ENCODE measurements around the gene SASH3. TPM values are rescaled to one million over a fixed set of nuclear protein-coding genes. Genes with fewer than 3 reads are reported as not detected.

SASH3 gene
- polyA plus RNA-seq: not detected in 2 replicates

DNA sequence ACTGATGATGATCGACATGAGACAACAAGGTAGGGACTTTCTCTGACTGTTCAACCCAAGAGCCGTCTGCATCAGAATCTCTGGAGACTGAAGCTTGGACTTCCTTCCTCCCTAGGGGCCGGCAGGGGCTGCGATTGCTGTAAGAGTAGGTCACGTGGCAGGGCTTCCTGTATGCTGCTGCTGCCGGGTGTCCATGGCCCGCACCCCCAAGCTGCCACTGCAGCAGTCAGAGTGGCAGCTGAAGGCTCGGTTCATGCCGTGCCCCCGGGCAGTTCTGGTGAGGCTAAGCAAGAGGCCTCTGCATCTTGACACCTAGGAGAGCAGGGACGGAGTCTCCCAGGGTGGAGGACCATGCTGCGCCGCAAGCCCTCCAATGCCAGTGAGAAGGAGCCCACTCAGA lies at the start of gene SASH3:
Gene SASH3 (plus strand): TSS at position 203 of the 400 bp plus-strand sequence. CDS start 149 bp downstream, at position 352.

DNA sequence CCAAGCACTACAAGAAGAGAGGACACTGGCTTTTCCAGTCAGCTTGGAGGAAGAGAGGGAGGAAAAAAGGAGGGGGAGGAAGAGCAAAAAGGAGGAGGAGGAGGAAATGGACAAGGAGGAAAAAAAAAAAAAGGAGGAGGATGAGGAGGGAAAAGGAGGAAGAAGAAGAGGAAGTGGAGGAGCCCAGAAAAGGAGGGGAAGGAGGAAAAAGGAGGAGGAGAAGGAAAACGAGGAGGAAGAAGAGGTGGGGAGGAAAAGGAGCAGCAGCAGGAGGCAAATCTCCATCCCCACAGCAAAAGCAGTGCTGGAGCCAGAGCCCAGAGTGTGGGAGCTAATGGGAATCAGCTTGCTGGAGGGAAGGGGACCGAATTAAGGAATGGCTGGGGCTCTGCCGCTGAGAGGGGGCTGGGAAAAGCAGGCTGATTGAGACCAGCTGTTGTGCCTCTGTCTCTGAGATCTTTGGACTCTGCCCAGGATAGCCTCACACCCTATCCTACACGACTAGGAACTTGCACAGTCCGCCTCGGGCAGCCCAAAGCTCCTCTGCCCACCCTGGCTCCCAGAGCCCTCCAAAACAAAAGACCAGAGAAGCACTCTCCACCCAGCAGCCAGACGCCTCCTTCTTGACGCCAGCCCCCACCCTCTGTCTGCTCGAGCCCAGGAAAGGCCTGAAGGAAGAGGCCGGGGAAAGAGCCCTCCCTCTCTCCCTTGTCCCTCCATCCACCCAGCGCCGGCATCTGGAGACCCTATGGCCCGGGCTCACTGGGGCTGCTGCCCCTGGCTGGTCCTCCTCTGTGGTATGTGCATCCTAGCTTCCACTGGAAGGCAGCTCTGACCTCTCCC lies 41.1 kb upstream of the SASH3 start, which contains the start of gene XPNPEP2:
Gene XPNPEP2 (plus strand): TSS at position 514 of the 843 bp plus-strand sequence. CDS start 235 bp downstream, at position 749.

DNA sequence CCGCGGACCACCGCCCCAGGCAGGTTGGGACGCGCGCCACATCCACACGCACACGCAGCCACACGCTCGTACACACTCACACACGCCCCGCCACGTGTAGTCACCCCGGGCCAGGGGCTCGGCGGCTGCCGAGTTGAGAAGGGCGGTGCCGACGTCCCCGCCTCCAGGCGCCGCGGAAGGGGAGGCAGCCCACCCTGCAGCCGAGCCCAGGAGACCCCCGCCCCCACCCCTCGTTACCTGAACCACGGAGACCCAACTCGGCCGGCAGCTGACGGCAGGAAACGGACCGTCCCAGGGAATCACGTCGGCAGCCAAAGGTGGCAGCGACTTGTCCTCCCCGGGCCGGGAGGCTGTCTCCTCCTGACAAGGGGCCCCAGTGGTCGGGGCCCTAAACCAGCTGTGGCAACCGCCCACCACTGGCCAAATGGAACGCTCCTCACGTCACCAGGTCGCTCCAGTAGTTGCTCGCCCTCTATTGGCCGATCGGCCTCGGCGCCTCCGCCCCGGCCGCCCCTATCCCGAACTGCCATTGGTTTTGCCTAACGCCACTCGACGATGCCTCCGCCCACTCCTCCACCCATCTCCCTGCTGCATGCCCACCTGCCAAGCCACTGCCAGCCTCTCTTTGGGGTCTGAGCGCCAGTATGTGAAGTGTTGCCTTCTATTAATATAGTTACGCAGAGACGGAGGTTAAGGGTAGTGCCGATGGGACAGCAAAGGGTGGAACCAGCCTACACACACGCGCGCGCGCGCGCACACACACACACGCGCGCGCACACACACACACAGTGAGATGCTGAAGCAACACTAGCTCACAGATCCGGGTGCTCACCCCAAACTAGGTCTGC lies 63.9 kb downstream of the SASH3 start, which contains the start of gene ZDHHC9:
Gene ZDHHC9 (minus strand): TSS at position 428 of the 848 bp plus-strand sequence. CDS start 1,941 bp downstream, outside the sequence.

Other genes starting within 250 kb of the SASH3 start
- 10.2 and 14.5 TPM in 2 replicates for gene OCRL, start 239.7 kb upstream of the SASH3 start, polyA plus RNA-seq
- gene APLN, start 125.0 kb upstream of the SASH3 start, polyA plus RNA-seq: not detected in 2 replicates
- gene XPNPEP2, start 41.0 kb upstream of the SASH3 start, polyA plus RNA-seq: not detected in 2 replicates
- gene ZDHHC9, start 63.9 kb downstream of the SASH3 start, polyA plus RNA-seq: 13.2 and 18.5 TPM in 2 replicates
- 5.0 and 6.4 TPM in 2 replicates for gene UTP14A, start 126.2 kb downstream of the SASH3 start, polyA plus RNA-seq
- 0.18 and 0.24 TPM in 2 replicates for gene BCORL1, start 202.7 kb downstream of the SASH3 start, polyA plus RNA-seq